ENCODE data around the gene ACAD11. TPM values are rescaled to one million over a fixed set of nuclear protein-coding genes. Genes with fewer than 3 reads are reported as not detected.
"Not testable (repeated sequence)": the region's sequence is repeated elsewhere in the genome, so short reads cannot be mapped to it uniquely, and the experiment has no call there.

Gene ACAD11
- total RNA-seq, 1 donor from 2014 or later: 21.8 TPM

GRCh38 chr3:132563420-132564069 is 96.1 kb downstream of the ACAD11 start:
- Mint-ChIP-seq H3K9me3 (peaks cover 6% of the 10 kb centered on the region), H3K4me1 (peaks cover 2% of the 10 kb centered on the region), H3K4me3 (no peak overlapping the region), H3K27me3 (ENCODE audit: low read depth) (no peaks in the 10 kb centered on the region), H3K27ac (no peak overlapping the region), H3K36me3 (peaks cover 17% of the 10 kb centered on the region)
- TF ChIP-seq CTCF (IDR thresholded peaks at IDR 0.05; ENCODE audit: unreplicated experiment): no peak
- no peak for DNase-seq (ENCODE audit: low spot score in 2 of 2, unreplicated experiment in 2 of 2)

GRCh38 chr3:132561003-132561402 is 98.6 kb downstream of the ACAD11 start:
- Mint-ChIP-seq H3K9me3 (peaks cover 6% of the 10 kb centered on the region), H3K36me3 (peaks cover 21% of the 10 kb centered on the region), H3K4me3 (no peak overlapping the region), H3K27ac (no peak overlapping the region), H3K27me3 (ENCODE audit: low read depth) (no peaks in the 10 kb centered on the region), H3K4me1 (peaks cover 2% of the 10 kb centered on the region)
- no peak for TF ChIP-seq CTCF (IDR thresholded peaks at IDR 0.05; ENCODE audit: unreplicated experiment)
- no peak for DNase-seq (ENCODE audit: low spot score in 2 of 2, unreplicated experiment in 2 of 2)

GRCh38 chr3:132556508-132557159 is 103.0 kb downstream of the ACAD11 start:
- TF ChIP-seq CTCF (IDR thresholded peaks at IDR 0.05; ENCODE audit: unreplicated experiment): no peak
- H3K27me3 Mint-ChIP-seq (ENCODE audit: low read depth): no peaks in the 10 kb centered on the region
- no peak overlapping the region for H3K4me3 Mint-ChIP-seq
- DNase-seq (ENCODE audit: low spot score in 2 of 2, unreplicated experiment in 2 of 2): no peak
- H3K9me3 Mint-ChIP-seq: no peaks in the 10 kb centered on the region
- H3K27ac Mint-ChIP-seq: no peak overlapping the region
- peaks cover 2% of the 10 kb centered on the region for H3K4me1 Mint-ChIP-seq
- peaks cover 10% of the 10 kb centered on the region for H3K36me3 Mint-ChIP-seq

GRCh38 chr3:132556036-132556386 is 103.6 kb downstream of the ACAD11 start:
- not testable (repeated sequence) for DNase-seq (ENCODE audit: low spot score in 2 of 2, unreplicated experiment in 2 of 2); H3K9me3 Mint-ChIP-seq; H3K4me3 Mint-ChIP-seq; H3K27me3 Mint-ChIP-seq (ENCODE audit: low read depth); H3K27ac Mint-ChIP-seq; H3K36me3 Mint-ChIP-seq; H3K4me1 Mint-ChIP-seq

- peaks cover 7% of the 10 kb centered on the region for H3K36me3 Mint-ChIP-seq
- DNase-seq (ENCODE audit: low spot score in 2 of 2, unreplicated experiment in 2 of 2): no peak
- no peaks in the 10 kb centered on the region for H3K27me3 Mint-ChIP-seq (ENCODE audit: low read depth)
- H3K9me3 Mint-ChIP-seq: no peaks in the 10 kb centered on the region
- TF ChIP-seq CTCF (IDR thresholded peaks at IDR 0.05; ENCODE audit: unreplicated experiment): no peak
- H3K4me3 Mint-ChIP-seq: no peak overlapping the region
- H3K4me1 Mint-ChIP-seq: peaks cover 4% of the 10 kb centered on the region
- no peak overlapping the region for H3K27ac Mint-ChIP-seq
Measured at GRCh38 chr3:132555306-132556035, 104.1 kb downstream of the ACAD11 start.

- no peak for DNase-seq (ENCODE audit: low spot score in 2 of 2, unreplicated experiment in 2 of 2)
- Mint-ChIP-seq H3K9me3 (no peaks in the 10 kb centered on the region), H3K27me3 (ENCODE audit: low read depth) (no peaks in the 10 kb centered on the region), H3K27ac (no peak overlapping the region), H3K36me3 (peaks cover 7% of the 10 kb centered on the region), H3K4me3 (no peak overlapping the region), H3K4me1 (peaks cover 2% of the 10 kb centered on the region)
- TF ChIP-seq CTCF (IDR thresholded peaks at IDR 0.05; ENCODE audit: unreplicated experiment): no peak
Measured at GRCh38 chr3:132554437-132554836, 105.2 kb downstream of the ACAD11 start.

All from mesothelial cell of epicardium (in vitro differentiated cells).